Measurements from ENCODE around the gene CCDC92B.
"Not testable (repeated sequence)": the region's sequence is repeated elsewhere in the genome, so short reads cannot be mapped to it uniquely, and the experiment has no call there.

CCDC92B gene

GRCh38 chr17:2795441-2796163, 46.1 kb upstream of the CCDC92B start:
- FAIRE-seq (no peak), DNase-seq (ENCODE audit: insufficient read length, low spot score) (no peak)
- TF ChIP-seq, protein P1, sequence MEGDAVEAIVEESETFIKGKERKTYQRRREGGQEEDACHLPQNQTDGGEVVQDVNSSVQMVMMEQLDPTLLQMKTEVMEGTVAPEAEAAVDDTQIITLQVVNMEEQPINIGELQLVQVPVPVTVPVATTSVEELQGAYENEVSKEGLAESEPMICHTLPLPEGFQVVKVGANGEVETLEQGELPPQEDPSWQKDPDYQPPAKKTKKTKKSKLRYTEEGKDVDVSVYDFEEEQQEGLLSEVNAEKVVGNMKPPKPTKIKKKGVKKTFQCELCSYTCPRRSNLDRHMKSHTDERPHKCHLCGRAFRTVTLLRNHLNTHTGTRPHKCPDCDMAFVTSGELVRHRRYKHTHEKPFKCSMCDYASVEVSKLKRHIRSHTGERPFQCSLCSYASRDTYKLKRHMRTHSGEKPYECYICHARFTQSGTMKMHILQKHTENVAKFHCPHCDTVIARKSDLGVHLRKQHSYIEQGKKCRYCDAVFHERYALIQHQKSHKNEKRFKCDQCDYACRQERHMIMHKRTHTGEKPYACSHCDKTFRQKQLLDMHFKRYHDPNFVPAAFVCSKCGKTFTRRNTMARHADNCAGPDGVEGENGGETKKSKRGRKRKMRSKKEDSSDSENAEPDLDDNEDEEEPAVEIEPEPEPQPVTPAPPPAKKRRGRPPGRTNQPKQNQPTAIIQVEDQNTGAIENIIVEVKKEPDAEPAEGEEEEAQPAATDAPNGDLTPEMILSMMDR (IDR thresholded peaks at IDR 0.05; ENCODE audit: insufficient read depth, missing control alignments) = no peak

DNA sequence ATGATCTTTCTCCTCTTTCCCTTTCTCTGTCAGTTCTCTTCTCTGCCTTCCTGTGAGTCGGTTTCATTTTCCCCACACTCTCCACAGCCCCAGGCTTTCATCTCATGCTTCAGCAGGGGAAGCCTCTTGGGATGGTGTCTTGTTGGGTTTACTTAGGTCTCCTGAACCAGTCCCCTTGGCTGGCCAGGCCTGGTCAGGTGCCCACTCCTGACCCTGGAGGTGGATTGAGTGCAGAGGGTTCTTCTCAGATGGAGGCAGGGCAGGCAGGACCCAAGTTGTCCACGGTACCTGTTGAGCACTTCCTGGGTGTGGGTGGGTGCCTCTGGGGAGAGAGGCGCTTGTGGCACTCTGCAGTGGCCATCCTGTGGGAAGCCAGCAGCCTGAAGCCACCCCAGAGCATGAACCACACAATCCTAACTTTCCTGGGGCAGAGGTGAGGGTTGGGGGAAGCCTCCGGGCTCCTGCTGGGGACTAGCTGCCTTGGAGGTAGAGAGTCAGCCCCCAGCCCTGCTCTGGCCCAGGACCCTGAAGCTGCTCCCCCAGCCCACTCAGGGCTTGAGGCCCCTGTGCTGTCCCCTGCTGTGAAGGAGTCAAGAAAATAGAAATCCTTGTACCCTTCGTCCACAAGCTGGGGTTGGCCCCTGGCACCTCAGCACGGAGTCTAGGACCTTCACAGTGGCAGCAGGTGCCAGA, 44.8 kb upstream of the CCDC92B start:
- FAIRE-seq (no peak), DNase-seq (ENCODE audit: insufficient read length, low spot score) (no peak)
- TF ChIP-seq, protein P1 (IDR thresholded peaks at IDR 0.05; ENCODE audit: insufficient read depth, missing control alignments) = no peak

- no peak for FAIRE-seq
- TF ChIP-seq, protein P1 (IDR thresholded peaks at IDR 0.05; ENCODE audit: insufficient read depth, missing control alignments) = no peak
These were observed 43.1 kb upstream of the CCDC92B start for GRCh38 chr17:2792366-2793169.

GRCh38 chr17:2789700-2790099, 40.2 kb upstream of the CCDC92B start:
- TF ChIP-seq, protein P1 (IDR thresholded peaks at IDR 0.05; ENCODE audit: insufficient read depth, missing control alignments) = no peak
- DNase-seq (ENCODE audit: insufficient read length, low spot score) (no peak), FAIRE-seq (no peak)

More at GRCh38 chr17:2792366-2793169, 43.1 kb upstream of the CCDC92B start:
- no peak for DNase-seq (ENCODE audit: insufficient read length, low spot score)

GRCh38 chr17:2786176-2786881, 36.9 kb upstream of the CCDC92B start:
- TF ChIP-seq, protein P1 (IDR thresholded peaks at IDR 0.05; ENCODE audit: insufficient read depth, missing control alignments) = peak; percentile 59
- DNase-seq (ENCODE audit: insufficient read length, low spot score) (peak; percentile 87), FAIRE-seq (no peak)

DNA sequence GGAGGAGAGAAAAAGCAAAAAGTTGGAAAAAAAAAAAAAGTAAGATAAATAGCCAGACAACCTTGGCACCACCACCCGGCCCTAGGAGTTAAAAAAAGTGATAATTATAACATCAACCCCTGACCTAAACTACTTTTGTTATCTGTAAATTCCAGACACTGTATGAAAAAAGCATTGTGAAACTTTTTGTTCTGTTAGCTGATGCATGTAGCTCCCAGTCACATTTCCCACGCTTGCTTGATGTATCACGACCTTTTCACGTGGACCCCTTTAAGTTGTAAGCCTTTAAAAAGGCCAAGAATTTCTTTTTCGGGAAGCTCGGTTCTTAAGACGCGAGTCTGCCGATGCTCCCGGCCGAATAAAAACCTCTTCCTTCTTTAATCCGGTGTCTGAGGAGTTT, 35.9 kb upstream of the CCDC92B start:
- not testable (repeated sequence) for FAIRE-seq; DNase-seq (ENCODE audit: insufficient read length, low spot score)

- no peak for FAIRE-seq
These were observed 35.4 kb upstream of the CCDC92B start for GRCh38 chr17:2784864-2785263.

More at GRCh38 chr17:2784864-2785263, 35.4 kb upstream of the CCDC92B start:
- TF ChIP-seq, protein P1 (IDR thresholded peaks at IDR 0.05; ENCODE audit: insufficient read depth, missing control alignments) = no peak
- DNase-seq (ENCODE audit: insufficient read length, low spot score) = no peak
